ENCODE results near the gene UMOD.

- no peak for TF ChIP-seq CTCF (IDR thresholded peaks at IDR 0.05)
- no peak for TF ChIP-seq POLR2A (IDR thresholded peaks at IDR 0.05)
Observed at GRCh38 chr16:20377181-20377580, 24.7 kb upstream of the UMOD start.

Measured in uterus (tissue), 2 donors.